ENCODE measurements around the gene DPYD. TPM values are rescaled to one million over a fixed set of nuclear protein-coding genes. Genes with fewer than 3 reads are reported as not detected.

Gene DPYD
- total RNA-seq, 4 donors from 2014 or later, result 35.7 to 65.4 (median 43.7) TPM

GRCh38 chr1:97457446-97458089, 463.3 kb downstream of the DPYD start:
- H3K9me3 ChIP-seq, result no peaks in the 10 kb centered on the region
- no peak for TF ChIP-seq CTCF (IDR thresholded peaks at IDR 0.05)
- TF ChIP-seq POLR2A (IDR thresholded peaks at IDR 0.05), result no peak
- peaks cover 0 to 26% (median 0%) of the 10 kb centered on the region in 4 donors for H3K4me1 ChIP-seq

GRCh38 chr1:97451944-97452343, 468.9 kb downstream of the DPYD start:
- no peak for TF ChIP-seq CTCF (IDR thresholded peaks at IDR 0.05)
- no peak for TF ChIP-seq EP300 (IDR thresholded peaks at IDR 0.05)
- TF ChIP-seq POLR2A (IDR thresholded peaks at IDR 0.05), result no peak
- no peaks in the 10 kb centered on the region for H3K27me3 ChIP-seq
- WGBS, 2 donors, result 89 to 91% methylated on average over 2 of the region's 2 CpGs

More at GRCh38 chr1:97457446-97458089, 463.3 kb downstream of the DPYD start:
- Histone ChIP-seq H3K36me3 (peaks cover 0 to 7% (median 0%) of the 10 kb centered on the region in 3 donors), H3K27me3 (no peaks in the 10 kb centered on the region), H3K4me3 (no peak overlapping the region), H3K27ac (no peak overlapping the region)
- DNase-seq (ENCODE audit: low spot score in 2 of 2), result no peak
- WGBS, 2 donors, result 66 to 72% methylated on average over 7 of the region's 7 CpGs

GRCh38 chr1:97451046-97451826, 469.6 kb downstream of the DPYD start:
- 88 to 89% methylated on average over 7 of the region's 7 CpGs for WGBS, 2 donors

More at GRCh38 chr1:97451944-97452343, 468.9 kb downstream of the DPYD start:
- Histone ChIP-seq H3K36me3 (peaks cover 0 to 7% (median 0%) of the 10 kb centered on the region in 3 donors), H3K4me3 (no peak overlapping the region), H3K9me3 (no peaks in the 10 kb centered on the region), H3K27ac (no peak overlapping the region), H3K4me1 (peaks cover 0 to 11% (median 0%) of the 10 kb centered on the region in 4 donors)
- no peak for DNase-seq (ENCODE audit: low spot score in 2 of 2)

GRCh38 chr1:97441966-97442365, 478.9 kb downstream of the DPYD start:
- Histone ChIP-seq H3K27me3 (no peaks in the 10 kb centered on the region), H3K4me3 (no peak overlapping the region), H3K4me1 (no peaks in the 10 kb centered on the region), H3K27ac (no peak overlapping the region), H3K36me3 (no peaks in the 10 kb centered on the region), H3K9me3 (no peaks in the 10 kb centered on the region)
- no peak for TF ChIP-seq CTCF (IDR thresholded peaks at IDR 0.05)
- TF ChIP-seq EP300 (IDR thresholded peaks at IDR 0.05), result no peak
- no peak for TF ChIP-seq POLR2A (IDR thresholded peaks at IDR 0.05)
- DNase-seq (ENCODE audit: low spot score in 2 of 2), result no peak

More at GRCh38 chr1:97451046-97451826, 469.6 kb downstream of the DPYD start:
- H3K27ac ChIP-seq, result no peak overlapping the region
- H3K9me3 ChIP-seq, result no peaks in the 10 kb centered on the region
- peaks cover 0 to 7% (median 0%) of the 10 kb centered on the region in 3 donors for H3K36me3 ChIP-seq
- DNase-seq (ENCODE audit: low spot score in 2 of 2), result no peak
- no peak overlapping the region for H3K4me3 ChIP-seq
- TF ChIP-seq EP300 (IDR thresholded peaks at IDR 0.05), result no peak
- no peak for TF ChIP-seq POLR2A (IDR thresholded peaks at IDR 0.05)
- TF ChIP-seq CTCF (IDR thresholded peaks at IDR 0.05), result no peak
- no peaks in the 10 kb centered on the region for H3K27me3 ChIP-seq
- H3K4me1 ChIP-seq, result peaks cover 0 to 11% (median 0%) of the 10 kb centered on the region in 4 donors

- no peak for TF ChIP-seq POLR2A (IDR thresholded peaks at IDR 0.05)
- no peak for TF ChIP-seq EP300 (IDR thresholded peaks at IDR 0.05)
- TF ChIP-seq CTCF (IDR thresholded peaks at IDR 0.05), result no peak
- Histone ChIP-seq H3K27ac (no peak overlapping the region), H3K4me1 (peaks cover 0 to 11% (median 0%) of the 10 kb centered on the region in 4 donors), H3K9me3 (no peaks in the 10 kb centered on the region), H3K36me3 (no peaks in the 10 kb centered on the region), H3K4me3 (no peak overlapping the region), H3K27me3 (no peaks in the 10 kb centered on the region)
- no peak for DNase-seq (ENCODE audit: low spot score in 2 of 2)
- WGBS, 2 donors, result 38 to 48% methylated on average over 2 of the region's 2 CpGs
These were observed 487.0 kb downstream of the DPYD start for GRCh38 chr1:97433824-97434177.

Data from tibial nerve (tissue), 4 donors.